Nephron (organoid): ENCODE data around the gene GLIPR1L2.
"Not testable (repeated sequence)": the region's sequence is repeated elsewhere in the genome, so short reads cannot be mapped to it uniquely, and the experiment has no call there.

Experiments used
- H3K27ac Mint-ChIP-seq, 3 experiments: 2 replicates each; pipeline ENCODE4 v1.8.0; 2020; ENCODE audit warnings: mixed read lengths in 3 of 3, mild to moderate bottlenecking in 2 of 3, moderate library complexity in 1 of 3
- H3K27me3 Mint-ChIP-seq: 2 replicates; pipeline ENCODE4 v1.8.0; 2021; ENCODE audit warnings: low read depth, mild to moderate bottlenecking, moderate library complexity, mixed read lengths
- H3K36me3 Mint-ChIP-seq: 2 replicates; pipeline ENCODE4 v1.8.0; 2020; ENCODE audit warnings: low read depth, mixed read lengths
- H3K4me1 Mint-ChIP-seq: 2 replicates; pipeline ENCODE4 v1.8.0; 2020; ENCODE audit warnings: mixed read lengths
- H3K4me3 Mint-ChIP-seq, 3 experiments: 2 replicates each; pipeline ENCODE4 v1.8.0; 2020; ENCODE audit warnings: mild to moderate bottlenecking in 3 of 3, mixed read lengths in 3 of 3, moderate library complexity in 2 of 3
- H3K9me3 Mint-ChIP-seq: 2 replicates; pipeline ENCODE4 v1.8.0; 2020; ENCODE audit warnings: mixed read lengths
- TF ChIP-seq, protein P1 (sequence below), 3 experiments: fragments of 200-600 bp; sonication (generic); IDR thresholded peaks; one replicate each; pipeline ENCODE4 v1.5.0; 2021; ENCODE audit warnings: antibody characterized with exemption in 3 of 3; ENCODE audit not compliant: unreplicated experiment in 3 of 3

The GLIPR1L2 gene

GRCh38 chr12:75390899-75391538 is at the start of gene GLIPR1L2:
Gene GLIPR1L2 (plus strand): TSS chr12:75391089. CDS start chr12:75391117, 28 bp downstream.
- peaks cover 19% of the 10 kb centered on the region for H3K4me1 Mint-ChIP-seq
- H3K36me3 Mint-ChIP-seq = no peaks in the 10 kb centered on the region
- no peaks in the 10 kb centered on the region for H3K9me3 Mint-ChIP-seq
- peak within 1 kb of the TSS; percentile 90 to 98 (median 97) for H3K4me3 Mint-ChIP-seq
- peak within 1 kb of the TSS; percentile 97 to 99 (median 98) for H3K27ac Mint-ChIP-seq
- H3K27me3 Mint-ChIP-seq = no peaks in the 10 kb centered on the region
- TF ChIP-seq, protein P1, sequence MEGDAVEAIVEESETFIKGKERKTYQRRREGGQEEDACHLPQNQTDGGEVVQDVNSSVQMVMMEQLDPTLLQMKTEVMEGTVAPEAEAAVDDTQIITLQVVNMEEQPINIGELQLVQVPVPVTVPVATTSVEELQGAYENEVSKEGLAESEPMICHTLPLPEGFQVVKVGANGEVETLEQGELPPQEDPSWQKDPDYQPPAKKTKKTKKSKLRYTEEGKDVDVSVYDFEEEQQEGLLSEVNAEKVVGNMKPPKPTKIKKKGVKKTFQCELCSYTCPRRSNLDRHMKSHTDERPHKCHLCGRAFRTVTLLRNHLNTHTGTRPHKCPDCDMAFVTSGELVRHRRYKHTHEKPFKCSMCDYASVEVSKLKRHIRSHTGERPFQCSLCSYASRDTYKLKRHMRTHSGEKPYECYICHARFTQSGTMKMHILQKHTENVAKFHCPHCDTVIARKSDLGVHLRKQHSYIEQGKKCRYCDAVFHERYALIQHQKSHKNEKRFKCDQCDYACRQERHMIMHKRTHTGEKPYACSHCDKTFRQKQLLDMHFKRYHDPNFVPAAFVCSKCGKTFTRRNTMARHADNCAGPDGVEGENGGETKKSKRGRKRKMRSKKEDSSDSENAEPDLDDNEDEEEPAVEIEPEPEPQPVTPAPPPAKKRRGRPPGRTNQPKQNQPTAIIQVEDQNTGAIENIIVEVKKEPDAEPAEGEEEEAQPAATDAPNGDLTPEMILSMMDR (IDR thresholded peaks at IDR 0.05; ENCODE audit: unreplicated experiment in 3 of 3) = peak; percentile 74 to 82 (median 78)

DNA sequence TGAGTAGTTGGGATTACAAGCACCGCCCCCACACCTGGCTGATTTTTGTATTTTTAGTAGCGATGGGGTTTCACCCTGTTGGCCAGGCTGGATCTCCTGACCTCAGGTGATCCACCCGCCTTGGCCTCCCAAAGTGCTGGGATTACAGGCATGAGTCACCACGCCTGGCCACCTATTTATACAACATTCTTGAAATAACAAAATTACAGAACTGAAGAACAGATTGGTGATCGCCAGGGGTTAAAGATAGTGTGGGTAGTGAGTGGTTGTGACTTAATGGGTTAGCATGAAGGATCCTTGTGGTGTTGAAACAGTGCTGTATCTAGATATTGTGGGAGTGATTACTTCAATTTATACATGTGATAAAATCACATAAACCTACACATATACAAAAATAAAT is 49.0 kb upstream of the GLIPR1L2 start:
- H3K27ac Mint-ChIP-seq = no peak overlapping the region
- H3K9me3 Mint-ChIP-seq = no peaks in the 10 kb centered on the region
- H3K4me3 Mint-ChIP-seq = no peak overlapping the region
- H3K4me1 Mint-ChIP-seq = no peaks in the 10 kb centered on the region
- no peaks in the 10 kb centered on the region for H3K27me3 Mint-ChIP-seq
- no peaks in the 10 kb centered on the region for H3K36me3 Mint-ChIP-seq
- TF ChIP-seq, protein P1 (IDR thresholded peaks at IDR 0.05; ENCODE audit: unreplicated experiment in 3 of 3) = no peak

DNA sequence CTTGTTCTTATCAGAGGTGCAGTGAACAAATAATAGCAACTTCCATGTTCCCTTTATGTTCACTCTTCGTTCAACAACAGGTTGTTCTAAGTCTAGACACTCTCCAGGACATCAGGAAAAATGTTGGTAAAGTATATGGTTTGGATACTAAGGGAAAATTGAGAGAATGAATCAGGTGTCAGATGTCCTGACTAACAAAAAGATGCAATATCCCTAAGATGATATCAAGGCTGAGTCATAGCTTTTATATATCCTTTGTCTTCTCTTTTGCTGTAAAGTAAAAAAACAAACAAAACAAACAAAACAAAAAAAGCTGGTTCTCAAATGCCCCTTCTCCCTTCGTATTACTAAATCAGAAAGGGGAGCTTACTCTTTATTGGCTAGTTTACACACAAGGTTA is 45.4 kb upstream of the GLIPR1L2 start:
- no peaks in the 10 kb centered on the region for H3K36me3 Mint-ChIP-seq

GRCh38 chr12:75346215-75346614 is 44.7 kb upstream of the GLIPR1L2 start:
- not testable (repeated sequence) for H3K27ac Mint-ChIP-seq, H3K27me3 Mint-ChIP-seq, H3K36me3 Mint-ChIP-seq, H3K4me3 Mint-ChIP-seq, H3K4me1 Mint-ChIP-seq, H3K9me3 Mint-ChIP-seq

More for the DNA sequence above, 45.4 kb upstream of the GLIPR1L2 start:
- TF ChIP-seq, protein P1 (IDR thresholded peaks at IDR 0.05; ENCODE audit: unreplicated experiment in 3 of 3) = no peak
- no peaks in the 10 kb centered on the region for H3K4me1 Mint-ChIP-seq
- no peak overlapping the region for H3K27ac Mint-ChIP-seq
- H3K9me3 Mint-ChIP-seq = no peaks in the 10 kb centered on the region
- no peak overlapping the region for H3K4me3 Mint-ChIP-seq
- H3K27me3 Mint-ChIP-seq = no peaks in the 10 kb centered on the region

GRCh38 chr12:75349946-75350345 is 40.9 kb upstream of the GLIPR1L2 start:
- peaks cover 32% of the 10 kb centered on the region for H3K9me3 Mint-ChIP-seq
- H3K4me3 Mint-ChIP-seq = no peak overlapping the region
- H3K27me3 Mint-ChIP-seq = no peaks in the 10 kb centered on the region
- no peak overlapping the region for H3K27ac Mint-ChIP-seq
- peaks cover 5% of the 10 kb centered on the region for H3K36me3 Mint-ChIP-seq
- no peaks in the 10 kb centered on the region for H3K4me1 Mint-ChIP-seq
- TF ChIP-seq, protein P1 (IDR thresholded peaks at IDR 0.05; ENCODE audit: unreplicated experiment in 3 of 3) = no peak

DNA sequence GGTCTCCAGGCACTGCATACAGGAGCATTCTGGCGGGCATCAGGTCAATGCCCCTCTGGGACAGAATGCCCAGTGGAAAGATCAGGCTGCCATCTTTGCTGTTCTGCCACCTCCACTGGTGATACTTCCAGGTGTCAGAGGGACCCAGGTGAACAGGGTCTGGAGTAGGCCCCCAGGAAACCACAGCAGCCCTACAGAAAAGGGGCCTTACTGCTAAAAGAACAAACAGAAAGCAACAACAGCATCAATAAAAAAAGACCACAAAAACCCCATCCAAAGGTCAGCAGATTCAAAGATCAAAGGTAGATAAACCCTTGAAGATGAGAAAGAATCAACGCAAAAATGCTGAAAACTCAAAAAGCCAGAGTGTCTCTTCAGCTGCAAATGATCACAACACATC is 40.5 kb upstream of the GLIPR1L2 start:
- no peak overlapping the region for H3K27ac Mint-ChIP-seq
- TF ChIP-seq, protein P1 (IDR thresholded peaks at IDR 0.05; ENCODE audit: unreplicated experiment in 3 of 3) = no peak
- no peaks in the 10 kb centered on the region for H3K4me1 Mint-ChIP-seq
- H3K4me3 Mint-ChIP-seq = no peak overlapping the region
- peaks cover 7% of the 10 kb centered on the region for H3K36me3 Mint-ChIP-seq
- peaks cover 35% of the 10 kb centered on the region for H3K9me3 Mint-ChIP-seq
- H3K27me3 Mint-ChIP-seq = no peaks in the 10 kb centered on the region
